SK-N-SH treated with all-trans-retinoic acid at 6 μM for 48 hours (cell line): ENCODE results near the gene IFT122.
"Not testable (repeated sequence)": the region's sequence is repeated elsewhere in the genome, so short reads cannot be mapped to it uniquely, and the experiment has no call there.

ENCODE experiments used
- ARNTL ChIP-seq: fragments of 450-650 bp; formaldehyde crosslinking; IDR thresholded peaks from 2 replicates; pipeline ENCODE4 v1.5.0; 2020; ENCODE audit warnings: low read depth, mild to moderate bottlenecking, moderate library complexity, borderline replicate concordance
- CSDC2 ChIP-seq: fragments of 250-450 bp; sonication (Bioruptor Pico); IDR thresholded peaks from 2 replicates; pipeline ENCODE4 v1.5.0; 2020; ENCODE audit warnings: mild to moderate bottlenecking, moderate library complexity
- OSR1 ChIP-seq: fragments of 250-450 bp; sonication (Bioruptor Pico); IDR thresholded peaks from 2 replicates; pipeline ENCODE4 v1.8.0; 2022; ENCODE audit warnings: moderate library complexity, mild to moderate bottlenecking, inconsistent platforms
- PATZ1 ChIP-seq: fragments of 250-450 bp; sonication (Bioruptor Pico); IDR thresholded peaks from 2 replicates; pipeline ENCODE4 v1.8.0; 2020; ENCODE audit warnings: mild to moderate bottlenecking, moderate library complexity, borderline replicate concordance
- POU6F1 ChIP-seq: fragments of 250-450 bp; sonication (Bioruptor Pico); IDR thresholded peaks from 2 replicates; pipeline ENCODE4 v1.8.0; 2021; ENCODE audit warnings: low read depth, mild to moderate bottlenecking, moderate library complexity, borderline replicate concordance
- PPARA ChIP-seq: fragments of 250-450 bp; sonication (Bioruptor Pico); IDR thresholded peaks from 2 replicates; pipeline ENCODE4 v1.5.0; 2020; ENCODE audit warnings: mild to moderate bottlenecking, borderline replicate concordance
- ZFP30 ChIP-seq: fragments of 450-650 bp; formaldehyde crosslinking; IDR thresholded peaks from 2 replicates; pipeline ENCODE4 v1.5.0; 2022; ENCODE audit warnings: mild to moderate bottlenecking, moderate library complexity
- ZNF70 ChIP-seq: fragments of 450-650 bp; formaldehyde crosslinking; IDR thresholded peaks from 2 replicates; pipeline ENCODE4 v1.5.0; 2020; ENCODE audit warnings: mild to moderate bottlenecking, moderate library complexity

GRCh38 chr3:129497876-129498275 is 57.9 kb downstream of the IFT122 start:
- not testable (repeated sequence) for TF ChIP-seq OSR1 (CRISPR knock-in tag); ZFP30; PPARA; POU6F1 (CRISPR knock-in tag); CSDC2; ARNTL (CRISPR knock-in tag); PATZ1 (CRISPR knock-in tag); ZNF70 (CRISPR knock-in tag)
